ENCODE results near the gene NUPR1.
"Not testable (repeated sequence)": the region's sequence is repeated elsewhere in the genome, so short reads cannot be mapped to it uniquely, and the experiment has no call there.

Gene NUPR1

DNA sequence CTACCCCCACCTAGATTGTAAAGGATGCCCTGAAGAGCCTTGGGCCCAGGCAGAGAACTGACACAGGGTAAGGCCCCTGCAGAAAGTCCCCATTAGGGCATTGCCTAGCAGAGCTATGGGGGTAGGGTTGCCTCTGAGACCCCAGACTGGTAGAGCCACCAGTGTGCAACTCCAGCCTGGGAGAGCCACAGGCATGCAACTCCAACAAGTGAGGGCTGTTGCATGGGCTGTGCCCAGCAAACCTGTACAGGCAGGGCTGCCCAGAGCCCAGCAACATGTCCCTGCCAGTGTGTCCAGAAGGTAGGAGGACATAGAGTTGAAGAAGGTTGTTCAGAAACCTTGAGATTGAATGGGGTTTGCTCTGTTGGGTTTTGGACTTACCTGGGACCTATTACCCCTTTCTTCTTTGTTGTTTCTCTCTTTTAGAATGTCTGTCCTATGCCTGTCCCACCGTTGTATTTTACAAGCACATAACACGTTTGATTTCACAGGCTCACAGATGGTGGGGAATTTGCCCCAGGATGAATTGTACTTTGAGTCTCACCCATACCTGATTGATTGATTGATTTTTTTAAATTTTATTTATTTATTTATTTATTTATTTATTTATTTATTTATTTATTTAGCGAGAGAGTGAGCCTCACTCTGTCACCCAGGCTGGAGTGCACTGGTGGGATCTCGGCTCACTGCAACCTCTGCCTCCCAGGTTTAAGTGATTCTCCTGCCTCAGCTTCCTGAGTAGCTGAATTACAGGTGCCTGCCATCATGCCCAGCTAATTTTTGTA, 31.4 kb upstream of the NUPR1 start:
- H3K9ac ChIP-seq (ENCODE audit: low read length) = no peak overlapping the region
- H3K4me3 ChIP-seq (ENCODE audit: low read length) = no peak overlapping the region
- peaks cover 14% of the 10 kb centered on the region for H3K4me1 ChIP-seq (ENCODE audit: control insufficient read depth, insufficient read depth, low read length)
- peaks cover 7% of the 10 kb centered on the region for H3K9me3 ChIP-seq (ENCODE audit: control insufficient read depth, low read length)
- no peak for DNase-seq (ENCODE audit: low read depth)
- no peaks in the 10 kb centered on the region for H3K27me3 ChIP-seq (replicated peaks; ENCODE audit: control insufficient read depth, insufficient read depth, low read length)
- no peaks in the 10 kb centered on the region for H3K36me3 ChIP-seq (ENCODE audit: control insufficient read depth, insufficient read depth, low read length, severe bottlenecking)

DNA sequence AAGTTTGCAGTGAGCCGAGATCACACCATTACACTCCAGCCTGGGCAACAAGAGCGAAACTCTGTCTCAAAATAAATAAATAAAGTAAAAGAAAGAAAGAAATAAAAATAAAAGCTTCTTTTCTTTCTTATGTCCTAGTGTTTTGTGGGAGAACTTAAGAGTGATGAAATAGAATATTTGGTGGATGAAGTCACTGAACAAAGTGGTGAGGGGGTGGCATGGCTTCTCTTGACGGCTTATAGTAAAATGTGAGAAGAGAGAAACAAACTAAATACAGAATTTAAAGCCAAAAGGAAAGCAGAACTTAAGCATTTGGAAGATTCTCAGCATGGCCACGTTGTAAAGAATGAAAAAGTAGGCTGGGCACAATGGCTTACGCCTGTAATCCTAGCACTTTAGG, 30.2 kb upstream of the NUPR1 start:
- Histone ChIP-seq H3K36me3 (ENCODE audit: control insufficient read depth, insufficient read depth, low read length, severe bottlenecking) (no peaks in the 10 kb centered on the region), H3K9me3 (ENCODE audit: control insufficient read depth, low read length) (peaks cover 7% of the 10 kb centered on the region), H3K27me3 (replicated peaks; ENCODE audit: control insufficient read depth, insufficient read depth, low read length) (no peaks in the 10 kb centered on the region), H3K4me1 (ENCODE audit: control insufficient read depth, insufficient read depth, low read length) (peaks cover 14% of the 10 kb centered on the region), H3K4me3 (ENCODE audit: low read length) (no peak overlapping the region), H3K9ac (ENCODE audit: low read length) (no peak overlapping the region)
- DNase-seq (ENCODE audit: low read depth) = peak; percentile 24

DNA sequence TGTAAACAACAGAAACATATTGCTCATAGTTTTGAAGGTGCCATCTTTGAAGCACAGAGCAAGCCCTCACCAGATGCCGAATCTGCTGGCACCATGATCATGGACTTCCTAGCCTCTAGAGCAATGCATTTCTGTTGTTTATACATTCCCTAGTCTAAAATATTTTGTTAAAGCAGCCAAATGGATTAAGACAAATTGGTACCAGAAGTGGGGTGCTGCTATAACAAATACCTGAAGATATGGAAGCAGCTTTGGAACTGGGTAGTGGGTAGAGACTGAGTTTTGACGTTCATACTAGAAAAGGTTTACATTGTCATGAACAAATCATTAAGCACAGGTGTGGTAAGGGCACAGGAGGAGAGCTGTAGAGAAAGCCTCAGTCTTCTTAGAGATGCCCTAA, 28.5 kb upstream of the NUPR1 start:
- peaks cover 7% of the 10 kb centered on the region for H3K9me3 ChIP-seq (ENCODE audit: control insufficient read depth, low read length)
- no peaks in the 10 kb centered on the region for H3K27me3 ChIP-seq (replicated peaks; ENCODE audit: control insufficient read depth, insufficient read depth, low read length)
- H3K36me3 ChIP-seq (ENCODE audit: control insufficient read depth, insufficient read depth, low read length, severe bottlenecking) = no peaks in the 10 kb centered on the region
- H3K9ac ChIP-seq (ENCODE audit: low read length) = no peak overlapping the region
- no peak for DNase-seq (ENCODE audit: low read depth)
- H3K4me3 ChIP-seq (ENCODE audit: low read length) = no peak overlapping the region
- H3K4me1 ChIP-seq (ENCODE audit: control insufficient read depth, insufficient read depth, low read length) = peaks cover 5% of the 10 kb centered on the region

DNA sequence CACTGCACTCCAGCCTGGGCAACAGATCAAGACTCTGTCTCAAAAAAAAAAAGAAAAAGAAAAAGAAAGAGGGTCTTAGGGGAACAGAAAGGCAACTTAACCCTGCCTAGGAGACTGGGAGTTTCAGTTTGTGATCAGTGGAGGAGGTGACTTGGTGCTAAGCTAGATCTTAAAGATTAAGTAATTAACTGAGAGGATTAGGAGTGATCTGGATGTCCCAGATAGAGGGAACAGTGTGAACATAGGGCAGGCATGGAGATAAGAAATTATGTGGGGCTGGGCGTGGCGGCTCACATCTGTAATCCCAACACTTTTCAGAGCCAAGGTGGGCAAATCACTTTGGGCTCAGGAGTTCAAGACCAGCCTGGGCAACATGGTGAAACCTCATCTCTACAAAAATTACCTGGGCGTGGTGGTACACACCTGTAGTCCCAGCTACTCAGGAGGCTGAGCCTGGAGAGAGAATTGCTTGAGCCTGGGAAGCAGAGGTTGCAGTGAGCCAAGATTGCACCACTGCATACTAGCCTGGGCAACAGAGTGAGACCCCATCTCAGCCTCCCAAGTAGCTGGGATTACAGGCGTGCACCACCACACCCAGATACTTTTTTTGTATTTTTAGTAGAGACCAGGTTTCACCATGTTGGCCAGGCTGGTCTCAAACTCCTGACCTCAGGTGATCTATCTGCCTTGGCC, 27.6 kb upstream of the NUPR1 start:
- H3K4me1 ChIP-seq (ENCODE audit: control insufficient read depth, insufficient read depth, low read length) = peaks cover 13% of the 10 kb centered on the region
- H3K9ac ChIP-seq (ENCODE audit: low read length); H3K27me3 ChIP-seq (replicated peaks; ENCODE audit: control insufficient read depth, insufficient read depth, low read length); H3K4me3 ChIP-seq (ENCODE audit: low read length); H3K9me3 ChIP-seq (ENCODE audit: control insufficient read depth, low read length); DNase-seq (ENCODE audit: low read depth); H3K36me3 ChIP-seq (ENCODE audit: control insufficient read depth, insufficient read depth, low read length, severe bottlenecking): not testable (repeated sequence)

DNA sequence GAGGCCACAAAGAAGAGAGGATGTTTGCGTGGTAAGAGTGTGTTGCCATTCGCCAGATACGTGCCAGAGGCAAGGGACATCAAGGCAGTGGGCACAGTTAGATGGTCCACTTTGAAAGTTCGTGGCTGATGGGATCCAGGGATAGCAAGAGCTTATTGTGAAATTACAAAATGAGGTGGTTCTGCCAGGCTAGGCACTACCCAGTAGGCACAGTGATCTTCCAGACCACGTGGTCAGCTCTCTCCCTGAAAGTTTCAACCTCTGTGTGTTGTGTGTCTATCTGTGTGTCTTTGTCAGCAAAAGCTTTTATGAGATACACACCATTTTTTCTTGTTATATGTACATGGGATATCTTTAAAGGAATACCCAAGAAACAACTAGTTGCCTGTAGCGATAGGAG, 24.4 kb upstream of the NUPR1 start:
- no peaks in the 10 kb centered on the region for H3K27me3 ChIP-seq (replicated peaks; ENCODE audit: control insufficient read depth, insufficient read depth, low read length)
- no peak overlapping the region for H3K4me3 ChIP-seq (ENCODE audit: low read length)
- H3K36me3 ChIP-seq (ENCODE audit: control insufficient read depth, insufficient read depth, low read length, severe bottlenecking) = peaks cover 5% of the 10 kb centered on the region
- peaks cover 7% of the 10 kb centered on the region for H3K4me1 ChIP-seq (ENCODE audit: control insufficient read depth, insufficient read depth, low read length)
- peaks cover 7% of the 10 kb centered on the region for H3K9me3 ChIP-seq (ENCODE audit: control insufficient read depth, low read length)
- DNase-seq (ENCODE audit: low read depth) = no peak
- no peak overlapping the region for H3K9ac ChIP-seq (ENCODE audit: low read length)

- peaks cover 12% of the 10 kb centered on the region for H3K4me1 ChIP-seq (ENCODE audit: control insufficient read depth, insufficient read depth, low read length)
- no peaks in the 10 kb centered on the region for H3K27me3 ChIP-seq (replicated peaks; ENCODE audit: control insufficient read depth, insufficient read depth, low read length)
- H3K9me3 ChIP-seq (ENCODE audit: control insufficient read depth, low read length) = peaks cover 3% of the 10 kb centered on the region
- no peak overlapping the region for H3K9ac ChIP-seq (ENCODE audit: low read length)
- no peak overlapping the region for H3K4me3 ChIP-seq (ENCODE audit: low read length)
- H3K36me3 ChIP-seq (ENCODE audit: control insufficient read depth, insufficient read depth, low read length, severe bottlenecking) = peaks cover 5% of the 10 kb centered on the region
- DNase-seq (ENCODE audit: low read depth) = no peak
Measured at GRCh38 chr16:28562199-28562598, 23.4 kb upstream of the NUPR1 start.

DNA sequence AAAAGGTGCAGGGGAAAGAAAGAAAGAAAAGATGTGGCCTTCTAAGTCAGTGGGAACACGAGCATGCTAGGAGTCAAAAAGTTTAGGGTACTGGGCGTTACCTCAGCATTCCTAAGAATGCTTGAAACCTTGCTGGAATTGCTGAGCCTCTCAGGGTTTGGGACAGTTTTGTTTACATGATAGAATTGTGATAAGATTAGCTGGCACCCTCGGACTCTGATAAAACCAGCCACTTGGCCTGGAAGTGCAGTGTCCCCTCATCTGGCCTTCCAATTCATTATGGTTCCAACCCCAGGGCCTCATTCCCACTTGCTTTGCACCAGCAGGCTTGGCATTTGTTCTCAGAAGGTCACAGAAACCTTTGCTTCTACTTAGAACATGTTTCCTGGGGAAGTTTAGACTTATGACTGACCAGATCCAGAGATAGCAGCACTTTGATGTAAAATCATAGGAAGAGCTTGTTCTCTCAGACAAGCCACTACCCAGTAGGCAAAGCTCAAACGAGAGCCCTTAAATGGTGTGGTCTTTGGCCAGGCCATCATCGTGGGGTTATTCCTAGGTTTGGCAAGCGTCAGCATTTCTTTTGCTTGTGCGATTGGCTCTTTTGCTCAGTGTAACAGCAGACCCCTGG, 22.9 kb upstream of the NUPR1 start:
- no peak for DNase-seq (ENCODE audit: low read depth)
- Histone ChIP-seq H3K9me3 (ENCODE audit: control insufficient read depth, low read length) (no peaks in the 10 kb centered on the region), H3K4me1 (ENCODE audit: control insufficient read depth, insufficient read depth, low read length) (peaks cover 17% of the 10 kb centered on the region), H3K4me3 (ENCODE audit: low read length) (no peak overlapping the region), H3K36me3 (ENCODE audit: control insufficient read depth, insufficient read depth, low read length, severe bottlenecking) (peaks cover 5% of the 10 kb centered on the region), H3K9ac (ENCODE audit: low read length) (no peak overlapping the region), H3K27me3 (replicated peaks; ENCODE audit: control insufficient read depth, insufficient read depth, low read length) (no peaks in the 10 kb centered on the region)

DNA sequence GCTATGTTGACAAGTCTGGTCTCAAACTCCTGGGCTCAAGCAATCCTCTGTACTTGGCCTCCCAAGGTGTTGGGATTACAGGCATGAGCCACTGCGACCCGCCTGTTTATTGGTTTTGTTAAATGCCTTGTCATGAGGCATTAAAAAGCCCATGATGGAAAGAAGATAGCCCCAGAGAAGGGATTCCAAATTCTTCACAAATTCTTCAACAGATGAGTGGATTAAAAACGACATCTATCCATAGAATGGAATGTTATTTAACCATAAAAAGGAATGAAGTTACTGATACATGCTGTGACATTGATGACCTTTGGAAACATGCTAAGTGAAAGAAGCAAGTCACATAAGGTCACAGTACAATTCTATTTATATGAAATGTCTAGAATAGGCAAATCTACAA, 19.7 kb upstream of the NUPR1 start:
- peaks cover 24% of the 10 kb centered on the region for H3K4me1 ChIP-seq (ENCODE audit: control insufficient read depth, insufficient read depth, low read length)
- H3K4me3 ChIP-seq (ENCODE audit: low read length) = no peak overlapping the region
- H3K36me3 ChIP-seq (ENCODE audit: control insufficient read depth, insufficient read depth, low read length, severe bottlenecking) = peaks cover 5% of the 10 kb centered on the region
- H3K9me3 ChIP-seq (ENCODE audit: control insufficient read depth, low read length) = no peaks in the 10 kb centered on the region
- no peak overlapping the region for H3K9ac ChIP-seq (ENCODE audit: low read length)
- no peaks in the 10 kb centered on the region for H3K27me3 ChIP-seq (replicated peaks; ENCODE audit: control insufficient read depth, insufficient read depth, low read length)
- no peak for DNase-seq (ENCODE audit: low read depth)

GRCh38 chr16:28556914-28557320, 18.1 kb upstream of the NUPR1 start:
- peaks cover 5% of the 10 kb centered on the region for H3K36me3 ChIP-seq (ENCODE audit: control insufficient read depth, insufficient read depth, low read length, severe bottlenecking)

DNA sequence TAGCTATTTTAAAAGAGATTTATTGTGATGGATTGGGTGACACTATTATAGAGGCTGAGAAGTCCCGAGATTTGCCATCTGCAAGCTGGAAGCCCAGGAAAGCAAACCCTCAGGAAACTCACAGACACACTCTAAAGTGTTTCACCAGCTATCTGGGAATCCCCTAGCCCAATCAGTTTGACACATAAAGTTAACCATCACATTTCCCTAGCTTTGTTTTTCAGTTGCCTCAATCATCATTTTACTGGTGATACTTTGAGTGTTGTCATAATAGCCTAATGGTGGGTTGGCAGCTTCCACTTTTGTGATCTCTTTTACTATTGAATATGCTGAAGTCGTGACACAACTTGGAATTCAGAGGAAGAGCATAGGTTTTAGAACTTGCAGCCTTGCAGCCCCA, 16.8 kb upstream of the NUPR1 start:
- H3K9me3 ChIP-seq (ENCODE audit: control insufficient read depth, low read length) = no peaks in the 10 kb centered on the region
- DNase-seq (ENCODE audit: low read depth) = no peak
- H3K36me3 ChIP-seq (ENCODE audit: control insufficient read depth, insufficient read depth, low read length, severe bottlenecking) = peaks cover 5% of the 10 kb centered on the region
- peaks cover 17% of the 10 kb centered on the region for H3K4me1 ChIP-seq (ENCODE audit: control insufficient read depth, insufficient read depth, low read length)
- no peak overlapping the region for H3K4me3 ChIP-seq (ENCODE audit: low read length)
- no peak overlapping the region for H3K9ac ChIP-seq (ENCODE audit: low read length)
- no peaks in the 10 kb centered on the region for H3K27me3 ChIP-seq (replicated peaks; ENCODE audit: control insufficient read depth, insufficient read depth, low read length)

More at GRCh38 chr16:28556914-28557320, 18.1 kb upstream of the NUPR1 start:
- Histone ChIP-seq H3K9me3 (ENCODE audit: control insufficient read depth, low read length) (no peaks in the 10 kb centered on the region), H3K27me3 (replicated peaks; ENCODE audit: control insufficient read depth, insufficient read depth, low read length) (no peaks in the 10 kb centered on the region), H3K4me3 (ENCODE audit: low read length) (no peak overlapping the region), H3K9ac (ENCODE audit: low read length) (no peak overlapping the region), H3K4me1 (ENCODE audit: control insufficient read depth, insufficient read depth, low read length) (peaks cover 23% of the 10 kb centered on the region)
- no peak for DNase-seq (ENCODE audit: low read depth)

DNA sequence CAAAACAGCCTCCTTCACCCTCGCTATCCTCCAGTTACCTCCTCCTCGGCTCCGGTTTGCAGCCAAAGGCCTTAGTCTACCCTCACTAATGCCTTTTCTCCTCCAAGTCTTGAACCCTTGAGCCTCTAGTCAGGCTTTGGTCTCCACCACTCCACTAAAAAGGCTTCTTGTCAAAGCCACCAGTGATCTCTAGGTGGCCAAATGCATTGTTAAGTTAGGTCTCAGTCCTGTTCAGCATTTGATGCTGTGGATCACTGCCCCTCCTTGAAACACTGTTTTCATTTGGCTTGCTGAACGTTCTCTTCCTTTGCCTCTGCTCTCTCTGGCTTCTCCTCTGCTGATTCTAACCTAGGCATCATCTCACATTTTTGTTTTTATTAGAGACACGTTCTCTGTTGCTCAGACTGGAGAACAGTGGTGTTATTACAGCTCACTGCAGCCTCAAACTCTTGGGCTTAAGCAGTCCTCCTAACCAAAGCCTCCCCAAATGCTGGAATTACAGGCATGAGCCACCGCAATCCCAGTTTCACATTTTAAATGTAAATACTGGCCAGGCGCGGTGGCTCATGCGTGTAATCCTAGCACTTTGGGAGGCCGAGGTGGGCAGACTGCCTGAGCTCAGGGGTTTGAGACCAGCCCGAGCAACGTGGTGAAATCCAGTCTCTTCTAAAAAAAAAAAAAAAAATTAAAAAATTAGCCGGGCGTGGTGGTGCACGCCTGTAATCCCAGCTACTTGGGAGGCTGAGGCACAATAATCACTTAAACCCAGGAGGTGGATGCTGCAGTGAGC, 16.1 kb upstream of the NUPR1 start:
- Histone ChIP-seq H3K27me3 (replicated peaks; ENCODE audit: control insufficient read depth, insufficient read depth, low read length) (no peaks in the 10 kb centered on the region), H3K4me3 (ENCODE audit: low read length) (peak overlapping the region; percentile 87), H3K9me3 (ENCODE audit: control insufficient read depth, low read length) (no peaks in the 10 kb centered on the region), H3K36me3 (ENCODE audit: control insufficient read depth, insufficient read depth, low read length, severe bottlenecking) (peaks cover 5% of the 10 kb centered on the region), H3K9ac (ENCODE audit: low read length) (peak overlapping the region; percentile 75), H3K4me1 (ENCODE audit: control insufficient read depth, insufficient read depth, low read length) (peaks cover 17% of the 10 kb centered on the region)
- DNase-seq (ENCODE audit: low read depth) = no peak

Data from adipocyte (in vitro differentiated cells).